Uterine smooth muscle cell (primary cell): ENCODE measurements around the gene ZNF211. TPM values are rescaled to one million over a fixed set of nuclear protein-coding genes. Genes with fewer than 3 reads are reported as not detected.

ENCODE experiments used
- total RNA-seq: library from RNA; depleted of rRNA; stranded (reverse); fragments of >200 nt; gene quantifications from 2 replicates; pipeline ENCODE4 v1.2.3, GENCODE V29; 2014

ZNF211 gene
- 6.7 and 7.1 TPM in 2 replicates for total RNA-seq

GRCh38 chr19:57632987-57633831 is at the start of gene ZNF211:
Gene ZNF211 (plus strand): TSS chr19:57633168. CDS start chr19:57633347, 179 bp downstream.

DNA sequence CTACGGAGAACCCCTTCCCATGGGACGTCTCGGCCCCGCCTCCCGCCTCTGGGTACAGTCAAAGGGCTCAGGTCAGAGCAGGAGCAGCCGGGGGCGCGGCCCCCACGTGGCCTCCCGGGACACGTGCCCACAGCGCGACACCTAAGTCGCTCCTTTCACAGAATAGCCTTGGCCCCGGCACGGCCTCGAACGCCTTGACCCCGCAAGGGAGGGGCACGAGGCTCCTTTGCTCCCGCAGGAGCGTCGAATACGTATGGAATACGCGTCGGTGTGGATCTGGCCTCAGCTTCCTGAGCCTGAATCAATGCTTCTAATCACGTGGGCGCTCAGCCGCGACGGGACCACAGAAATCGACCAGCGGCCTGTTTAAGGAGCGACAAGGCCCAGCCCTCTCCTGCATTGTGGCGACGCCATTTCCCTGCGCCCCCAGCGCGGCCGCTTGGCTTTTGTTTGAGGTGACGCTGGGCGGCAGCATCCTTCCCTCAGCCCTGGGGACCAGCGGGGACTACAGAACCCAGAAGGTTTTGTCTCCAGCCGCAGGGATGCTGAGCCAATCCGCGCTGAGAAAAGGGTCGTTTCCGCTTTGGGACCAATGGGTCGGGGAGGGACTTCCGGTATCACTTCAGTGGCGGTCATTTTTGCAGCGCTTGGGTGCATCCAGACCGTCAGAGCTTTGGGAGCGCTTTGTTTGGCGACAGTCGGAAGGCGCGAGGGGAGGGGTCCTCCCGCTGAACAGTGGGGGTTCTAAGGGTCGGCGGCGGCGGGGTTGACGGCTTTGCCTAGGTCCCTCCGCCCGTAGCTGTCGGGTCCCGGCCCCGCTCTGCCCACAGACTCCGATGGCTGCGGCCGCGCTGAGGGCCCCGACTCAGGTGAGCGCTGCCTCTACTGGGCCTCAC is 49.2 kb upstream of the ZNF211 start, which contains the start of gene ZIK1:
ZIK1 (plus strand) TSS at position 625 of the 896 bp plus-strand sequence; CDS start at position 837, 212 bp downstream.

GRCh38 chr19:57599761-57600383 is 33.1 kb upstream of the ZNF211 start, which contains the start of gene ZNF530:
Gene ZNF530 (plus strand): TSS chr19:57599885. CDS start chr19:57604346, 4,461 bp downstream.

GRCh38 chr19:57613941-57614743 is 18.8 kb upstream of the ZNF211 start, which contains the start of gene ZNF134:
Gene ZNF134 (plus strand): TSS chr19:57614242. CDS start chr19:57619469, 5,227 bp downstream.

GRCh38 chr19:57668635-57669034 is 35.7 kb downstream of the ZNF211 start, which contains the start of gene ZSCAN4:
Gene ZSCAN4 (plus strand): TSS chr19:57668935. CDS start chr19:57676146, 7,211 bp downstream.

Other genes with a start within 250 kb of the ZNF211 start
- 22.1 and 26.4 TPM in 2 replicates for gene ZNF548, start 243.3 kb upstream of the ZNF211 start, total RNA-seq
- gene ZNF17, start 222.0 kb upstream of the ZNF211 start, total RNA-seq: 13.7 and 14.0 TPM in 2 replicates
- gene ZNF749, start 197.8 kb upstream of the ZNF211 start, total RNA-seq: 8.4 and 9.0 TPM in 2 replicates
- gene VN1R1, start 176.0 kb upstream of the ZNF211 start, total RNA-seq: 0.55 and 0.62 TPM in 2 replicates
- 17.2 and 19.6 TPM in 2 replicates for gene ZNF772, start 155.6 kb upstream of the ZNF211 start, total RNA-seq
- gene ZNF419, start 145.4 kb upstream of the ZNF211 start, total RNA-seq: 10.3 and 13.1 TPM in 2 replicates
- 21.5 and 27.0 TPM in 2 replicates for gene ZNF773, start 133.2 kb upstream of the ZNF211 start, total RNA-seq
- gene ZNF549, start 105.8 kb upstream of the ZNF211 start, total RNA-seq: 4.8 and 4.9 TPM in 2 replicates
- gene ZNF550, start 73.3 kb upstream of the ZNF211 start, total RNA-seq: 9.0 and 11.0 TPM in 2 replicates
- 6.0 TPM in 2 replicates for gene ZNF416, start 54.3 kb upstream of the ZNF211 start, total RNA-seq
- 4.7 and 9.2 TPM in 2 replicates for gene ZIK1, start 49.0 kb upstream of the ZNF211 start, total RNA-seq
- 5.1 and 13.3 TPM in 2 replicates for gene ZNF530, start 33.3 kb upstream of the ZNF211 start, total RNA-seq
- gene ZNF134, start 18.9 kb upstream of the ZNF211 start, total RNA-seq: 19.9 and 20.1 TPM in 2 replicates
- not detected in 2 replicates for gene ZSCAN4, start 35.8 kb downstream of the ZNF211 start, total RNA-seq
- gene ZNF551, start 48.8 kb downstream of the ZNF211 start, total RNA-seq: 3.4 and 7.1 TPM in 2 replicates
- gene ZNF154, start 76.0 kb downstream of the ZNF211 start, total RNA-seq: 0.44 and 0.87 TPM in 2 replicates
- gene ZNF671, start 94.5 kb downstream of the ZNF211 start, total RNA-seq: 7.4 and 8.0 TPM in 2 replicates
- 9.7 and 11.2 TPM in 2 replicates for gene ZNF776, start 113.6 kb downstream of the ZNF211 start, total RNA-seq
- 14.3 and 18.7 TPM in 2 replicates for gene ZNF586, start 136.5 kb downstream of the ZNF211 start, total RNA-seq
- 7.7 and 9.6 TPM in 2 replicates for gene ZNF552, start 181.7 kb downstream of the ZNF211 start, total RNA-seq
- gene ZNF587B, start 197.1 kb downstream of the ZNF211 start, total RNA-seq: 20.5 and 29.8 TPM in 2 replicates
- gene ZNF587, start 216.7 kb downstream of the ZNF211 start, total RNA-seq: 31.8 and 36.2 TPM in 2 replicates